GM10847 (cell line): ENCODE measurements around the gene PRSS50.

Experiments
- POLR2A ChIP-seq: IDR thresholded peaks from 2 replicates; pipeline ENCODE4 v1.6.1; 2011; ENCODE audit not compliant: insufficient read length; ENCODE audit errors: extremely low read depth

Gene PRSS50

GRCh38 chr3:46713050-46713897 lies 4.4 kb downstream of the PRSS50 start:
- TF ChIP-seq POLR2A = no peak

- TF ChIP-seq POLR2A = no peak
Observed at GRCh38 chr3:46712191-46713049, 5.2 kb downstream of the PRSS50 start.

GRCh38 chr3:46711760-46712159 lies 5.9 kb downstream of the PRSS50 start:
- no peak for TF ChIP-seq POLR2A

- no peak for TF ChIP-seq POLR2A
Observed at GRCh38 chr3:46711305-46711704, 6.4 kb downstream of the PRSS50 start.

GRCh38 chr3:46710671-46711295 lies 6.9 kb downstream of the PRSS50 start:
- no peak for TF ChIP-seq POLR2A

- TF ChIP-seq POLR2A = no peak
Observed at GRCh38 chr3:46710229-46710628, 7.4 kb downstream of the PRSS50 start.

GRCh38 chr3:46709721-46710120 lies 7.9 kb downstream of the PRSS50 start:
- TF ChIP-seq POLR2A = no peak

GRCh38 chr3:46709157-46709654 lies 8.5 kb downstream of the PRSS50 start:
- no peak for TF ChIP-seq POLR2A

GRCh38 chr3:46708401-46709156 lies 9.1 kb downstream of the PRSS50 start:
- TF ChIP-seq POLR2A = no peak

- TF ChIP-seq POLR2A = no peak
Observed at GRCh38 chr3:46707601-46708011, 10.1 kb downstream of the PRSS50 start.

- TF ChIP-seq POLR2A = no peak
Observed at GRCh38 chr3:46706771-46707582, 10.7 kb downstream of the PRSS50 start.

GRCh38 chr3:46705751-46706552 lies 11.7 kb downstream of the PRSS50 start:
- no peak for TF ChIP-seq POLR2A

GRCh38 chr3:46705022-46705530 lies 12.6 kb downstream of the PRSS50 start:
- TF ChIP-seq POLR2A = no peak
